ENCODE data around the gene MEIOSIN.

DNA sequence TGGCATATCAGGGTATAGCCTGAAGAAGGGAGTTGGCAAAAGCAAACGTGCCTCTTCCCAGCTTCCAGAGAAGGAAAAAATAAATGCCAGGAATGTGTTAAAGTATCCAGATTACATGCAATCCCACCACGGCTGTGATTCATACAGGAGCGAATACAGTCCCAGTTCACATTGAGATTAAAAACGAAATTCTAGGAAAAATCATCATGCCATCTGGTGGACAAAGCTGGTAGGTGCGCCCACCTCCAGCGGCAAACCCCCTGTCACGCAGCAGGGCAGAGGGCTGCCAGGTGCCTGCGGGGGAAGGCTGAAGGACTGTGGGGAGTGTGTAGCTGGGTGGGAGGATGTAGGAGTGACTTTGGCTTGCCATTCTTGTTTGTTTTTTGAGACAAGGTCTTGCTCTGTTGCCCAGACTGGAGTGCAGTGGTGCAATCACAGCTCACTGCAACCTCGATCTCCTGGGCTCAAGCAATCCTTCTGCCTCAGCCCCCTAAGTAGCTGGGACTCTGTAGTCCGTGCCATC lies 65.8 kb downstream of the MEIOSIN start:
- TF ChIP-seq, protein P1, sequence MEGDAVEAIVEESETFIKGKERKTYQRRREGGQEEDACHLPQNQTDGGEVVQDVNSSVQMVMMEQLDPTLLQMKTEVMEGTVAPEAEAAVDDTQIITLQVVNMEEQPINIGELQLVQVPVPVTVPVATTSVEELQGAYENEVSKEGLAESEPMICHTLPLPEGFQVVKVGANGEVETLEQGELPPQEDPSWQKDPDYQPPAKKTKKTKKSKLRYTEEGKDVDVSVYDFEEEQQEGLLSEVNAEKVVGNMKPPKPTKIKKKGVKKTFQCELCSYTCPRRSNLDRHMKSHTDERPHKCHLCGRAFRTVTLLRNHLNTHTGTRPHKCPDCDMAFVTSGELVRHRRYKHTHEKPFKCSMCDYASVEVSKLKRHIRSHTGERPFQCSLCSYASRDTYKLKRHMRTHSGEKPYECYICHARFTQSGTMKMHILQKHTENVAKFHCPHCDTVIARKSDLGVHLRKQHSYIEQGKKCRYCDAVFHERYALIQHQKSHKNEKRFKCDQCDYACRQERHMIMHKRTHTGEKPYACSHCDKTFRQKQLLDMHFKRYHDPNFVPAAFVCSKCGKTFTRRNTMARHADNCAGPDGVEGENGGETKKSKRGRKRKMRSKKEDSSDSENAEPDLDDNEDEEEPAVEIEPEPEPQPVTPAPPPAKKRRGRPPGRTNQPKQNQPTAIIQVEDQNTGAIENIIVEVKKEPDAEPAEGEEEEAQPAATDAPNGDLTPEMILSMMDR (IDR thresholded peaks at IDR 0.05): peak; percentile 89 to 97 (median 92)
- no peak for TF ChIP-seq POLR2A (IDR thresholded peaks at IDR 0.05)

Measured in uterus (tissue), 2 donors.